IMR-90 (cell line): ENCODE measurements around the gene STAC3. TPM values are rescaled to one million over a fixed set of nuclear protein-coding genes. Genes with fewer than 3 reads are reported as not detected.
A peak's percentile ranks its signal among the peaks of the same experiment; 100 is the strongest.

Experiments used
- ATAC-seq: fragments of 200-7000 bp; cut with Tn5 transposase; 2 replicates; pipeline ENCODE4 v1.9.1; 2020; ENCODE audit warnings: low read depth, mild to moderate bottlenecking, moderate library complexity
- BruUV-seq: library from RNA; stranded (reverse); fragments of 400-500 nt; replicated peaks from 2 replicates; lab custom pipeline; 2021; lab: Mats Ljungman, UMichigan
- CTCF ChIA-PET: fragments of 300-600 bp; formaldehyde crosslinking; extraction: SDS; loops from one replicate; lab custom pipeline; 2021; ENCODE audit warnings: antibody characterized with exemption; lab: Yijun Ruan, JAX
- POLR2A ChIA-PET: fragments of 300-600 bp; sonication (Branson Sonifier 250); formaldehyde crosslinking; loops from one replicate; lab custom pipeline; 2022; ENCODE audit warnings: antibody characterized with exemption; ENCODE audit not compliant: unreplicated experiment; lab: Charles Lee
- DNase-seq: peaks from one replicate; pipeline ENCODE4 v3.0.0; 2013
- H2AFZ ChIP-seq: replicated peaks from 2 replicates; pipeline ENCODE3; 2013; ENCODE audit warnings: low read length, mild to moderate bottlenecking; ENCODE audit not compliant: poor library complexity
- H2AK5ac ChIP-seq: 2 replicates; pipeline ENCODE4 v1.6.1; 2013; ENCODE audit warnings: low read depth, low read length, inconsistent platforms
- H2AK9ac ChIP-seq: replicated peaks from 2 replicates; pipeline ENCODE3; 2013; ENCODE audit warnings: mild to moderate bottlenecking, low read depth, low read length, moderate library complexity; ENCODE audit not compliant: poor library complexity
- H2BK120ac ChIP-seq: 2 replicates; pipeline ENCODE4 v1.6.1; 2013; ENCODE audit warnings: low read depth, low read length, inconsistent platforms
- H2BK15ac ChIP-seq: 3 replicates; pipeline ENCODE4 v1.6.1; 2013; ENCODE audit warnings: low read depth, low read length, inconsistent platforms
- H2BK20ac ChIP-seq: 2 replicates; pipeline ENCODE4 v1.6.1; 2013; ENCODE audit warnings: low read depth, mild to moderate bottlenecking, inconsistent platforms, low read length, moderate library complexity
- H2BK5ac ChIP-seq: 2 replicates; pipeline ENCODE4 v1.6.1; 2013; ENCODE audit warnings: mild to moderate bottlenecking, low read depth, low read length, inconsistent platforms; ENCODE audit not compliant: poor library complexity, severe bottlenecking
- H3K14ac ChIP-seq: replicated peaks from 2 replicates; pipeline ENCODE4 v1.6.1; 2013; ENCODE audit warnings: low read depth, low read length, inconsistent platforms
- H3K18ac ChIP-seq: 2 replicates; pipeline ENCODE4 v1.6.1; 2013; ENCODE audit warnings: low read depth, low read length, control low read depth
- H3K23ac ChIP-seq: 2 replicates; pipeline ENCODE4 v1.6.1; 2013; ENCODE audit warnings: low read depth, low read length, inconsistent platforms
- H3K27ac ChIP-seq: 2 replicates; pipeline ENCODE4 v1.5.1; 2013; ENCODE audit warnings: mild to moderate bottlenecking, control low read depth, low read length; ENCODE audit not compliant: insufficient read depth
- H3K27me3 ChIP-seq: 2 replicates; pipeline ENCODE4 v1.6.1; 2013; ENCODE audit warnings: low read length; ENCODE audit not compliant: control insufficient read depth, insufficient read depth
- H3K36me3 ChIP-seq: 2 replicates; pipeline ENCODE4 v1.6.1; 2013; ENCODE audit warnings: low read length, mixed read lengths; ENCODE audit not compliant: control insufficient read depth, insufficient read depth
- H3K4ac ChIP-seq: 2 replicates; pipeline ENCODE4 v1.6.1; 2013; ENCODE audit warnings: low read depth, low read length, inconsistent platforms
- H3K4me1 ChIP-seq: 2 replicates; pipeline ENCODE4 v1.6.1; 2013; ENCODE audit warnings: low read length, mixed read lengths; ENCODE audit not compliant: control insufficient read depth, insufficient read depth
- H3K4me2 ChIP-seq: 2 replicates; pipeline ENCODE4 v1.6.1; 2013; ENCODE audit warnings: low read depth, mild to moderate bottlenecking, control low read depth, low read length, moderate library complexity
- H3K4me3 ChIP-seq: 2 replicates; pipeline ENCODE4 v1.5.1; 2013; ENCODE audit warnings: low read depth, mild to moderate bottlenecking, control low read depth, low read length, moderate library complexity; ENCODE audit not compliant: insufficient read depth
- H3K56ac ChIP-seq: 2 replicates; pipeline ENCODE4 v1.6.1; 2013; ENCODE audit warnings: low read length, inconsistent platforms; ENCODE audit not compliant: insufficient read depth; ENCODE audit errors: extremely low read depth
- H3K79me1 ChIP-seq, 2 experiments: 2 replicates each; pipeline ENCODE4 v1.6.1; 2013; ENCODE audit warnings: low read length in 2 of 2, inconsistent platforms in 1 of 2, low read depth in 1 of 2
- H3K9ac ChIP-seq: 2 replicates; pipeline ENCODE4 v1.6.1; 2013; ENCODE audit warnings: low read depth, low read length, control low read depth
- H3K9me1 ChIP-seq: 2 replicates; pipeline ENCODE4 v1.6.1; 2013; ENCODE audit warnings: low read length, inconsistent platforms; ENCODE audit not compliant: insufficient read depth
- H3K9me3 ChIP-seq: 2 replicates; pipeline ENCODE4 v1.6.1; 2013; ENCODE audit warnings: low read length; ENCODE audit not compliant: control insufficient read depth, insufficient read depth
- H4K20me1 ChIP-seq: 2 replicates; pipeline ENCODE4 v1.6.1; 2013; ENCODE audit warnings: low read length, inconsistent platforms; ENCODE audit not compliant: insufficient read depth
- H4K5ac ChIP-seq: 2 replicates; pipeline ENCODE4 v1.6.1; 2013; ENCODE audit warnings: mild to moderate bottlenecking, low read depth, low read length, control low read depth
- H4K8ac ChIP-seq, 2 experiments: 2 replicates each; pipeline ENCODE4 v1.6.1; 2013; ENCODE audit warnings: low read depth in 2 of 2, low read length in 2 of 2, control low read depth in 1 of 2, inconsistent platforms in 1 of 2
- H4K91ac ChIP-seq: 2 replicates; pipeline ENCODE4 v1.6.1; 2013; ENCODE audit warnings: low read depth, low read length, inconsistent platforms; ENCODE audit not compliant: insufficient read depth
- BHLHE40 ChIP-seq: fragments of 150-350 bp; IDR thresholded peaks from 2 replicates; pipeline ENCODE4 v1.6.1; 2016; ENCODE audit warnings: mild to moderate bottlenecking, low read depth, low read length
- WGBS, 2 experiments: methylation state at CpG; one replicate each; pipeline versions ENCODE4 v1.1.5 to v1.1.7; 2013; ENCODE audit warnings: missing lambda C conversion rate in 2 of 2; ENCODE audit not compliant: insufficient read length in 1 of 2; ENCODE audit errors: extremely low coverage in 2 of 2; 5-methylcytosine and 5-hydroxymethylcytosine counted together
- dilution Hi-C: fragments of 300-500 bp; cut with HindIII; formaldehyde crosslinking; loops from one replicate; pipeline ENCODE4 v1.14.3; 2018; ENCODE audit warnings: low sequenced_read_pairs; ENCODE audit not compliant: unreplicated experiment
- in situ Hi-C: fragments of 300-500 bp; cut with MboI; formaldehyde crosslinking; loops from 3 replicates; pipeline ENCODE4 v1.14.3; 2019; ENCODE audit warnings: low sequenced_read_pairs, inconsistent platforms, mixed read lengths
- intact Hi-C: fragments of 100-400 bp; cut with micrococcal nuclease; formaldehyde crosslinking; loops from 2 replicates; pipeline ENCODE4 v1.10.0; 2022
- polyA plus RNA-seq, 3 experiments: library from polyadenylated mRNA; depleted of rRNA; stranded (reverse); fragments of >200 nt; gene quantifications; 2 replicates each; pipeline ENCODE4 v1.2.3, GENCODE V29; 2012; ENCODE audit warnings: low replicate concordance in 1 of 3
- total RNA-seq: library from RNA; depleted of rRNA; stranded (reverse); fragments of >200 nt; gene quantifications from 2 replicates; pipeline ENCODE4 v1.2.3, GENCODE V29; 2012

STAC3 gene
- total and polyA plus RNA-seq, 2 of the 4 experiments (the other 2 are of a cell fraction): 0.18 to 0.67 TPM

DNA sequence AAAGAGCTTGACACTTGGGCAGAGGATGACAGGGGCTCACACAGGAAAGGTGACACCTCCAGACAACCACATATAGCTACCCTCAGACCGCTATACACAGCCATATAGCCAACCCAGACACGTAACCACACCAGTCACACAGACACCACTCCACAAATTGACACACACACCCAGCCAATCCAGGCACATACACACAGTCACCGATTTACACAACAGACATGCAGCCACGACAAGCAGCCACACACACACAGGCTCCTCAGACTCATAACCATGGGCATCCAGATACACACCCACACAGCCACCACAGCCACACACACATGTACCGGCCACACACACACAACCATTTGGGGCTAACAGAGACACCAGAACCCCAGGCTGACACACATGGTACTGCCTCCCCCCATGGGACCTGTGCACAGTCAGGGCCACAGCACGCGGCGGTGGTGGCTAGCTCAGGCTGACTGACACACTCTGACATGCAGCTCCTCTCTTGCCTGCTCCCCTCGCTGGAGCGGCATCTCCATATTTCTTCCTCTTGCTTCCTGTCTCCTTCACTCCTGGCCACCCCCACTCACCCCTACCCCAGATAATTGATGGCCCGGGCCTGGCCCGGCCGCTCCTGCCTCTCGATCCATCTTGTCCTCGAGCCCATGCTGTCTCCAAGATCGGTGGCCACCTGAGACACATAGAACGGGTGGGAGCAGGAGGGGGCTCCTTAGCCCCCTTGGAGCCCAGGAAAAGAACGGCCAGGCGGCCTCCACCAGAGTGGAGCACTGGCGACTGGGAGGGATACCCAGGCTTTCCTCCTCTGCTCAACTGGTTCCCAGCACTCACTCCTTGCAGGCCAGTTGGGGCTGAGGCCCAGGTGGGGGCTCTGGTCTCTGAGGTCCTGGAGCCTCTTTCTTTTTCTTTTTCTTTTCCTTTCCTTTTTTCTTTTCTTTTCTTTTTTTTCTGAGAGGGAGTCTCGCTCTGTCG is 27.5 kb downstream of the STAC3 start:
- ATAC-seq (0 out of 2 replicates have a peak, but pooled peaks have one; percentile 7), DNase-seq (no peak)
- H3K4me1 ChIP-seq: peaks cover 2% of the 10 kb centered on the region; the same call in 1 of the 2 replicates
- 50% methylated on average over 9 of the region's 22 CpGs; no CpG with 5 or more reads in 1 of the 2 experiments for WGBS, 2 experiments
- H3K23ac ChIP-seq: peak overlapping the region; percentile 66
- intact Hi-C loops: no loop called here
- no peak overlapping the region for H2BK120ac ChIP-seq
- TF ChIP-seq BHLHE40: no peak
- peaks cover 6% of the 10 kb centered on the region for H4K20me1 ChIP-seq
- no peaks in the 10 kb centered on the region for H3K36me3 ChIP-seq
- in situ Hi-C loops: no loop called here
- no peak overlapping the region for H2BK20ac ChIP-seq
- no peak overlapping the region for H3K9ac ChIP-seq
- no peaks in the 10 kb centered on the region for H3K9me3 ChIP-seq
- no peak overlapping the region for H4K8ac ChIP-seq
- no peak overlapping the region for H3K27ac ChIP-seq
- no peak overlapping the region for H3K56ac ChIP-seq
- H3K27me3 ChIP-seq: peaks cover 46% of the 10 kb centered on the region
- H2AFZ ChIP-seq: peak overlapping the region; percentile 29
- BruUV-seq: no TSS peak
- no peak overlapping the region for H4K91ac ChIP-seq
- H3K4me2 ChIP-seq: no peak overlapping the region
- CTCF ChIA-PET: no interaction called here
- no peak overlapping the region for H3K4me3 ChIP-seq
- H3K79me1 ChIP-seq: no peaks in the 10 kb centered on the region; a peak in 1 of 4 replicates
- peaks cover 3% of the 10 kb centered on the region; the same call in 1 of the 2 replicates for H3K9me1 ChIP-seq
- H2AK5ac ChIP-seq: peak overlapping the region; percentile 46
- H3K14ac ChIP-seq: no peak overlapping the region; the same call in 1 of the 2 replicates
- H3K18ac ChIP-seq: no peak overlapping the region
- H2BK15ac ChIP-seq: no peak overlapping the region
- no peak overlapping the region for H2AK9ac ChIP-seq
- H3K4ac ChIP-seq: no peak overlapping the region
- H2BK5ac ChIP-seq: no peak overlapping the region
- dilution Hi-C loops: no loop called here
- no peak overlapping the region for H4K5ac ChIP-seq
- POLR2A ChIA-PET: no interaction called here
